RWPE2 (cell line): ENCODE data around the gene HLCS.

ENCODE experiments used
- ATAC-seq: fragments of 200-7000 bp; cut with Tn5 transposase; 3 replicates; pipeline ENCODE4 v1.9.1; 2021; ENCODE audit warnings: low read depth
- DNase-seq: peaks from one replicate; pipeline ENCODE4 v3.0.0-alpha.2; 2020; ENCODE audit warnings: low spot score
- H3K27ac ChIP-seq: fragments of 450-650 bp; 2 replicates; pipeline ENCODE4 v1.5.1; 2017; ENCODE audit warnings: mild to moderate bottlenecking; ENCODE audit not compliant: poor library complexity, severe bottlenecking
- H3K27me3 ChIP-seq: fragments of 250-450 bp; sonication (Bioruptor Pico); 2 replicates; pipeline ENCODE4 v1.5.1; 2021; ENCODE audit warnings: mild to moderate bottlenecking, moderate library complexity; ENCODE audit not compliant: insufficient read depth, poor library complexity, severe bottlenecking
- H3K36me3 ChIP-seq: fragments of 250-450 bp; sonication (Bioruptor Pico); 2 replicates; pipeline ENCODE4 v1.5.1; 2020; ENCODE audit warnings: low read depth, mild to moderate bottlenecking, moderate library complexity
- H3K4me1 ChIP-seq: fragments of 250-450 bp; sonication (Bioruptor Pico); 2 replicates; pipeline ENCODE4 v1.5.1; 2021; ENCODE audit warnings: mild to moderate bottlenecking, moderate library complexity; ENCODE audit not compliant: insufficient read depth, poor library complexity, severe bottlenecking
- H3K4me3 ChIP-seq: fragments of 250-450 bp; sonication (Bioruptor Pico); 2 replicates; pipeline ENCODE4 v1.5.1; 2021; ENCODE audit warnings: mild to moderate bottlenecking, moderate library complexity; ENCODE audit not compliant: severe bottlenecking
- H3K9me3 ChIP-seq: fragments of 250-450 bp; sonication (Bioruptor Pico); 2 replicates; pipeline ENCODE4 v1.5.1; 2021; ENCODE audit warnings: mild to moderate bottlenecking, moderate library complexity; ENCODE audit not compliant: severe bottlenecking
- CTCF ChIP-seq: fragments of 450-650 bp; IDR thresholded peaks from one replicate; pipeline ENCODE4 v1.5.1; 2017; ENCODE audit warnings: mild to moderate bottlenecking, moderate library complexity; ENCODE audit not compliant: poor library complexity, severe bottlenecking

The HLCS gene

GRCh38 chr21:36718951-36719501 is 247.4 kb downstream of the HLCS start:
- peak; percentile 89 for DNase-seq
- H3K27ac ChIP-seq, result peak overlapping the region; percentile 82
- H3K4me1 ChIP-seq, result peaks cover 25% of the 10 kb centered on the region
- H3K27me3 ChIP-seq, result no peaks in the 10 kb centered on the region
- peak; percentile 94 for ATAC-seq
- no peaks in the 10 kb centered on the region for H3K9me3 ChIP-seq
- peak; percentile 17 for TF ChIP-seq CTCF
- peaks cover 35% of the 10 kb centered on the region for H3K36me3 ChIP-seq
- no peak overlapping the region for H3K4me3 ChIP-seq

GRCh38 chr21:36717976-36718375 is 248.5 kb downstream of the HLCS start:
- H3K4me1 ChIP-seq, result peaks cover 35% of the 10 kb centered on the region
- H3K36me3 ChIP-seq, result peaks cover 46% of the 10 kb centered on the region
- DNase-seq (no peak), ATAC-seq (no peak)
- no peaks in the 10 kb centered on the region for H3K27me3 ChIP-seq
- H3K27ac ChIP-seq, result peak overlapping the region; percentile 82
- H3K4me3 ChIP-seq, result no peak overlapping the region
- no peaks in the 10 kb centered on the region for H3K9me3 ChIP-seq
- no peak for TF ChIP-seq CTCF

GRCh38 chr21:36716836-36717235 is 249.6 kb downstream of the HLCS start:
- ATAC-seq (no peak), DNase-seq (no peak)
- Histone ChIP-seq H3K4me3 (no peak overlapping the region), H3K27me3 (no peaks in the 10 kb centered on the region), H3K36me3 (peaks cover 50% of the 10 kb centered on the region), H3K27ac (peak overlapping the region; percentile 82), H3K9me3 (no peaks in the 10 kb centered on the region), H3K4me1 (peaks cover 40% of the 10 kb centered on the region)
- no peak for TF ChIP-seq CTCF

GRCh38 chr21:36716387-36716786 is 250.1 kb downstream of the HLCS start:
- Histone ChIP-seq H3K27ac (peak overlapping the region; percentile 82), H3K9me3 (no peaks in the 10 kb centered on the region), H3K4me1 (peaks cover 44% of the 10 kb centered on the region), H3K36me3 (peaks cover 50% of the 10 kb centered on the region), H3K4me3 (no peak overlapping the region), H3K27me3 (no peaks in the 10 kb centered on the region)
- TF ChIP-seq CTCF, result no peak
- ATAC-seq (no peak), DNase-seq (no peak)

GRCh38 chr21:36713746-36714145 is 252.7 kb downstream of the HLCS start:
- Histone ChIP-seq H3K9me3 (no peaks in the 10 kb centered on the region), H3K4me3 (no peak overlapping the region), H3K4me1 (peaks cover 48% of the 10 kb centered on the region), H3K27ac (peak overlapping the region; percentile 82), H3K27me3 (no peaks in the 10 kb centered on the region), H3K36me3 (peaks cover 52% of the 10 kb centered on the region)
- no peak for ATAC-seq
- no peak for DNase-seq
- no peak for TF ChIP-seq CTCF
